NCI-H187 treated with DMSO at 0.1 percent for 48 hours (cell line): ENCODE measurements around the gene CSNK1G3.

Experiments used
- DNase-seq: peaks from one replicate; lab custom pipeline; 2025; lab: John Stamatoyannopoulos, UW

The CSNK1G3 gene

DNA sequence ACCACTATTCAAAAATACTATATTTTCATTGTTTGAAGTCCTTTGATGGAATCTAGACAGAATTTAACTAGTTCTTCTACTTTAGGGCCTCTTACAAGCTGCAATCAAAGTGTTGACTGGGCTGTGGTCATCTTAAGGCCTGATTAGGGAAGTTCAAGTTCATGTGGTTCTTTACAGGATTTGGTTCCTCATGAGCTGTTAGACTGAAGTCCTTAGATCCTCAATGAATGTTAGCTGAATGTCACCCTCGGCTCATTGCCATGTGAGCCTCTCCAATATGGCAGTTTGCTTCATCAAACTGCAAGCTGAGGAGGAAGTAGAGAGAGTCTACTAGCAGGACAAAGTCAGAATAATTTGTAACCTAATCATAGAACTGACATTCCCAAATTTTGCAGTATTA is 135.1 kb downstream of the CSNK1G3 start:
- no peak for DNase-seq

DNA sequence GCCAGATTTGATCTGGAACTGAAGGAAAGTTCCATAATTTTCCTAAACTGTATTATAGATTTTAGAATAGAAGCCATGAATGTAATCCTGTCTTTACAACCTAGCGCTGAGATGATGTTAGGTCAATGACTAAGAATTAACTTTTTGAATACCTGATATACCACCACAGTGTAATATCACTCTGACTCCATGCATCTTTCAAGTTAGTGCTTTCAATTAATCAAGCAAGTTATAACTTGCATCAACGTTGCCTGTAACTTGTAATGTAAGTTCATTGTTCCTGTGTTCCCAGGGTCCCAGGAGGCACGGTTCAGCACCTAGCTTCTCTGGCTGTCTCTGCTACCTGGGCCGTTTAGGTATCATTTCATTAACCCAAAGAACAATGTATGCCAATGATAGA is 139.3 kb downstream of the CSNK1G3 start:
- DNase-seq: no peak

DNA sequence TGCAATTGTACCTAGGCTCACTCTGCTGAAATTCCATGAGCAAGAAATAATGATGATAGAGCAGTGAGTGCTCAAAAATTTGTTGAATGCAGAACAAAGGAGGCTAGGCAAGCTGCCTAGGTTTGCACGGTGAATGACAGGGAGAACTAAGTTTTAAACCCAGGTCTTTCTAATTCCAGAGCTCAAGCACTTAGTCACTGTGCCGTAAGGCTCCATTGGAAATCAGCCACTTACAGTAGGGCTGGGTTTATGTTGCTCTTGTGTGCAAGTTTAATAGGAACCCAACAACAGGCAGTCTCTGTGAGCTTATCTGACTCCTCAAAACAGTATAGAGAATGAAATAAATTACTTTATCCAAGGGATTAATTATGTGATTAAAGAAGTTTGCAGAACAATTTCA is 147.0 kb downstream of the CSNK1G3 start:
- DNase-seq: no peak

DNA sequence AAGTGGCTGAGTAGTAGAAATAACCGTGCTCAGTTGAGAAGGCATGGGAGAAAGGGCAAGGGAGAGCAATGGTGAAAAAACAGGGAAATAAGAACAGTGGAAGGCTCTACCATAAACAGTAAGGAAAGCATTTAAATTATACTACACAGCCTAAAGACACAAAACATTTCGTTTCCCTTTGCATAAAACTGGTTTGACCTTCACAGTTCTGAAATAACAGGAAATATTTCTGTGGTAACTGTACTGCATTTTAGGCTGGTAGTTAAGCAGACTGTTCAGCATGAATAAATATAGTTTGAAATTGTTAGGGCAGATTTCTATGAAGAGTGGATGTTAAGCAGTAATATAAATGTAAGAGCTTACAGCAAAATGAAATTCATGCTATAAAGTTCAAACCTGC is 147.5 kb downstream of the CSNK1G3 start:
- no peak for DNase-seq

DNA sequence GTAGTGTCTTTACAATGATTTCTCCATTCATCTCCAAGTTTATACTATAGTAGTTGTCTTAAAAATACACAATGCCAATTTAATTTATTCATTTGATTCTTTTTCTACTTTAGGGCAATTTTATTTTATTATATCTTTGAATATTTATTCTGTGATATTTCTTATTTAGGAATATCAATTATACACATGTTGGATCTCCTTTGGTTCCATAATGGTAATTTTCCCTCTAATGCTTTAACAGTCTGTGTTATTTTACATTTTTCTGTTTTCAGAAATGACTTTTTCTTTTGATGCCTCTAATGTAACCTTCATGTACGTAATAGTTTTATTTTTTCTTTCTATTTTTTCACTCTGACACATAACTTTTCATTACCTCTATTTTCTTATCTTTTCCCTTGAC is 153.0 kb downstream of the CSNK1G3 start:
- DNase-seq: no peak

DNA sequence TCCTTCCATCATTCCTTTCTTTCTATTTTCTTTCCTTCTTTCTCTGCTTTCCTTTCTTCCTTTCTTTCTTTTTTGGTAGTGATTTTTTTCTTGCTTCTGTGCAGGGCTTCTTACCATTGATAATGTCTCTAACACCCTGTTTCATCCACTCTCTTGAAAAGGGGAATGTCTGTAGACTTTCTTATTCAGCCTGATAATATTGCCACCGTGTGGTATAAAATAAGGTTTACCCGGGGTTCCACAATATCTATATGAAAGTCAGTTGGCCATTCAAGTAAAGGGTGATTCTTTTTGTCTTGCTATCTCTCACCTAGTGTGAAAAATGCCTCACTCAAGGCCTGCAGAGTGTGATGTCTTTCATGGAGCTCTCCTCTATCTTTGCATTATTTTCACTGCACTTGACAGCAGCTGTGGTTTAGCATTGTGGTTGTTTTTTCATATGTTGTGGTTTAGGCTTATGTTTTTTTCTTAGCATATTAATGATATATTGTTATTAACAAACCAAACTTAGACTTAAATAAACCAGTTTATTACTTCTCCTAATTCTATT is 153.9 kb downstream of the CSNK1G3 start:
- no peak for DNase-seq
